ENCODE measurements around the gene LEO1. TPM values are rescaled to one million over a fixed set of nuclear protein-coding genes. Genes with fewer than 3 reads are reported as not detected.

The LEO1 gene
- total RNA-seq, result 33.4 and 35.1 TPM in 2 replicates

GRCh38 chr15:51971375-51972133 is at the start of gene LEO1:
LEO1 (minus strand) TSS chr15:51971778; CDS start chr15:51971745, 33 bp downstream.

GRCh38 chr15:52018693-52019393 is 47.3 kb upstream of the LEO1 start, which contains the start of gene MAPK6:
MAPK6 (plus strand) TSS chr15:52019219; CDS start chr15:52046461, 27,242 bp downstream.

Other genes with a start within 250 kb of the LEO1 start
- 5.1 and 7.0 TPM in 2 replicates for gene LYSMD2, start 234.1 kb downstream of the LEO1 start, total RNA-seq
- gene TMOD2, start 220.2 kb downstream of the LEO1 start, total RNA-seq, result 2.7 and 4.4 TPM in 2 replicates
- 36.8 and 53.0 TPM in 2 replicates for gene TMOD3, start 142.1 kb downstream of the LEO1 start, total RNA-seq
- 81.3 and 132 TPM in 2 replicates for gene MAPK6, start 47.4 kb upstream of the LEO1 start, total RNA-seq
- gene BCL2L10, start 141.0 kb upstream of the LEO1 start, total RNA-seq, result 0.21 and 0.60 TPM in 2 replicates
- gene GNB5, start 219.6 kb upstream of the LEO1 start, total RNA-seq, result 33.0 and 36.1 TPM in 2 replicates

Data from airway epithelial cell (primary cell).